RWPE2 (cell line): ENCODE measurements around the gene VLDLR.
"Not testable (repeated sequence)": the region's sequence is repeated elsewhere in the genome, so short reads cannot be mapped to it uniquely, and the experiment has no call there.

ENCODE experiments used
- ATAC-seq: fragments of 200-7000 bp; cut with Tn5 transposase; 3 replicates; pipeline ENCODE4 v1.9.1; 2021; ENCODE audit warnings: low read depth
- DNase-seq: peaks from one replicate; pipeline ENCODE4 v3.0.0-alpha.2; 2020; ENCODE audit warnings: low spot score
- H3K27ac ChIP-seq: fragments of 450-650 bp; 2 replicates; pipeline ENCODE4 v1.5.1; 2017; ENCODE audit warnings: mild to moderate bottlenecking; ENCODE audit not compliant: poor library complexity, severe bottlenecking
- H3K27me3 ChIP-seq: fragments of 250-450 bp; sonication (Bioruptor Pico); 2 replicates; pipeline ENCODE4 v1.5.1; 2021; ENCODE audit warnings: mild to moderate bottlenecking, moderate library complexity; ENCODE audit not compliant: insufficient read depth, poor library complexity, severe bottlenecking
- H3K36me3 ChIP-seq: fragments of 250-450 bp; sonication (Bioruptor Pico); 2 replicates; pipeline ENCODE4 v1.5.1; 2020; ENCODE audit warnings: low read depth, mild to moderate bottlenecking, moderate library complexity
- H3K4me1 ChIP-seq: fragments of 250-450 bp; sonication (Bioruptor Pico); 2 replicates; pipeline ENCODE4 v1.5.1; 2021; ENCODE audit warnings: mild to moderate bottlenecking, moderate library complexity; ENCODE audit not compliant: insufficient read depth, poor library complexity, severe bottlenecking
- H3K4me3 ChIP-seq: fragments of 250-450 bp; sonication (Bioruptor Pico); 2 replicates; pipeline ENCODE4 v1.5.1; 2021; ENCODE audit warnings: mild to moderate bottlenecking, moderate library complexity; ENCODE audit not compliant: severe bottlenecking
- H3K9me3 ChIP-seq: fragments of 250-450 bp; sonication (Bioruptor Pico); 2 replicates; pipeline ENCODE4 v1.5.1; 2021; ENCODE audit warnings: mild to moderate bottlenecking, moderate library complexity; ENCODE audit not compliant: severe bottlenecking
- CTCF ChIP-seq: fragments of 450-650 bp; IDR thresholded peaks from one replicate; pipeline ENCODE4 v1.5.1; 2017; ENCODE audit warnings: mild to moderate bottlenecking, moderate library complexity; ENCODE audit not compliant: poor library complexity, severe bottlenecking

The VLDLR gene

GRCh38 chr9:2697492-2697891 lies 75.9 kb downstream of the VLDLR start:
- Histone ChIP-seq H3K27ac (no peak overlapping the region), H3K9me3 (no peaks in the 10 kb centered on the region), H3K27me3 (no peaks in the 10 kb centered on the region), H3K4me3 (no peak overlapping the region), H3K4me1 (no peaks in the 10 kb centered on the region), H3K36me3 (no peaks in the 10 kb centered on the region)
- no peak for ATAC-seq
- TF ChIP-seq CTCF, result no peak
- DNase-seq, result no peak

DNA sequence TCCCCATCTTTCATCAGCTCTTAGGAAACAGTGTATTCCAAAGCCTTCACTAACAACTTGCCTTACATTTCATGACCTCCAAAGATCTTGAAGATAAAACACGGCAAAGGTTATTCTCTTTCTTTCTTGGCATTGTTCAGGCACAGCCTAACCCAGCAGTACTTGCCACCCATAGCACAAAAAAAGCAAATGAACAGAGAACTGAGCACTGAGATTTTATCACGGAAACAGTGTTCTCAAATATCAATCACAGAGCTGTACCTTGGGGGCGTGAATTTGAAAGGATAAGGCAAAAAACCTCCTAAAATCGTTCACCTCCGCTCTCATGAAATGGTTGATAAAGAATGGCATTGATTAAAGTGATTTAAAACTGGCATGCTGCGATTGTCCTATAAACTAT lies 78.8 kb downstream of the VLDLR start:
- Histone ChIP-seq H3K27ac (no peak overlapping the region), H3K4me3 (no peak overlapping the region)
- no peak for TF ChIP-seq CTCF

DNA sequence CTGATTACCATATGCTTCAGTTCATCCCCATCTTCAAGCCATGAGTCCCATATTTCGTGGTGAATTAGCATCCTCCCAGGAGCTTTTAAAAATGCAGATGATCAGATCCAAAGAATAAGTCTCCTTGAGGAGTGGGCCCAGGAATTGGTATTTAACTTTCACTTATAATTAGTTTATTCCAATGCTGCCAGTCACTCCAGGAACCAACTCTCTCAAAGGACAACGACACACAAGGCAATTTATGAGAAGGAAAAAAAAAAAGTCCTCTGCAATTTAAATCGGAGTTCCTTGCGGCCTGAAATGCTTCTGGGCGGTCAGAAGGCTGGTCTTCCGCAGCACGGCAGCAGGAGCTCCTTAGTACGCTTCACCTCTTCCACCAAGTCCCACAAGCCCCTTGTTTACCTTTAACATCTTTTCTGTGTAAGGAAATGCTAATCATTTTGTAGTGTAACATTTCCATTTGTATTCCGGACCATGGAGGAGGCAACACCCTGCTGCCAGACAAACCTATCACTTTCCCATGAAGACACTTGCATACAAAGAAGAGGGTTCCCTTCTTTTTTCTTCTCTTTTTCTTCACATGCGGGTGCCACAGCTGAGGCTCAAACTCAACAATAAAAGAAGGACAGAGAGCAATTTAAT lies 79.4 kb downstream of the VLDLR start:
- Histone ChIP-seq H3K4me3 (no peak overlapping the region), H3K27me3 (no peaks in the 10 kb centered on the region), H3K4me1 (no peaks in the 10 kb centered on the region), H3K27ac (no peak overlapping the region), H3K36me3 (no peaks in the 10 kb centered on the region), H3K9me3 (no peaks in the 10 kb centered on the region)
- ATAC-seq (no peak), DNase-seq (no peak)
- TF ChIP-seq CTCF, result no peak

More for the DNA sequence above, 78.8 kb downstream of the VLDLR start:
- ATAC-seq (no peak), DNase-seq (no peak)
- H3K36me3 ChIP-seq, result no peaks in the 10 kb centered on the region
- H3K27me3 ChIP-seq, result no peaks in the 10 kb centered on the region
- no peaks in the 10 kb centered on the region for H3K4me1 ChIP-seq
- no peaks in the 10 kb centered on the region for H3K9me3 ChIP-seq

GRCh38 chr9:2704504-2704903 lies 82.9 kb downstream of the VLDLR start:
- TF ChIP-seq CTCF, result no peak
- no peak overlapping the region for H3K4me3 ChIP-seq
- H3K9me3 ChIP-seq, result no peaks in the 10 kb centered on the region
- H3K27ac ChIP-seq, result no peak overlapping the region
- no peaks in the 10 kb centered on the region for H3K27me3 ChIP-seq
- DNase-seq, result no peak
- H3K36me3 ChIP-seq, result no peaks in the 10 kb centered on the region
- no peaks in the 10 kb centered on the region for H3K4me1 ChIP-seq
- no peak for ATAC-seq

DNA sequence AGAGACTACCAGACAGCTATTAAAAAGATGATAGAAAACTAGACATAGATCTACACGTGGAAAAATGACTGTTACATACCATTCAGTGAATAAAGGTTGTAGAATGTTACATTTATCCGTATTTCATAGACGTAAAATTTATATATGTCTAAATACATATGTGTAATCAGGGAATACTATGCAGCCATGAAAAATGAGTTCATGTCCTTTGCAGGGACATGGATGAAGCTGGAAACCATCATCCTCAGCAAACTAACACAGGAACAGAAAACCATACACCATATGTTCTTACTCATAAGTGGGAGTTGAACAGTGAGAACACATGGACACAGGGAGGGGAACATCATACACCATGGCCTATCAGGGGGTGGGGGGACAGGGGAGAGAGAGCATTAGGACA lies 85.7 kb downstream of the VLDLR start:
- H3K4me3 ChIP-seq, ATAC-seq, H3K4me1 ChIP-seq, DNase-seq, H3K36me3 ChIP-seq, H3K27me3 ChIP-seq, H3K27ac ChIP-seq, H3K9me3 ChIP-seq: not testable (repeated sequence)
